ENCODE measurements around the gene CDC23.

DNA sequence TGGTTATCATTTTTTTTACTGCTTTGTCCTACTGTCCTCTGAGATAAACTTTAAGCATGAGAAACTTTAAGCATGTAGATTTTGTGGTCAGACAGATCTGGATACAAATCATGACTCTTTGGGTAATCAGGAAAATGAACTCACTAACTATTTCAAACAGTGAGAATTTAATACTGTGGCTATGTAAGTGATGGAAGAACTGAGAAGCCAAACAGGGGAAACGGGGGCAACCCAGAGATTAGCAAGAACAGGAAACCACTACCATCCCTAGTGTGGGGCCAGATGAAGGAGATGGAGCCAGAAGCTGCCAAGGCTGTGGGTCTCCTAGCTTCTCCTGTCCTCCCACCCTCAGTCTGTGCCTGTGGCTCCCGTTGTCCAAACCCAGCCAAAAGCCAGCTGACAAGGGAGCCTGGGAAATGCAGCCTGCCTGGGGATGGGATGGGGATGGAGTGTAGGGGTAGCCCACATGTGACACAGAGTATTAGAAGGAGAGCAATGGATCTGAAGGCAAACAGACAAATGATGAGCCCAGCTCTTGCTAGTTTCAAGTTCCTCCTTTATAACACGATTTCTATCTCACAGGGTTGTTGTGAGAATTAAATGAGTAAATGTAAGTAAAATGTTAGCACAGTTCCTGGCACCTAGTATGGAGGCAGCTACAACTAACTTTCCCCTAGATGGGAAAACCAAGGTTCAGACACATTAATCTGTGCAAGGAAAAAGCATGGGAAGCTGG is 27.7 kb upstream of the CDC23 start:
- TF ChIP-seq, protein P1, sequence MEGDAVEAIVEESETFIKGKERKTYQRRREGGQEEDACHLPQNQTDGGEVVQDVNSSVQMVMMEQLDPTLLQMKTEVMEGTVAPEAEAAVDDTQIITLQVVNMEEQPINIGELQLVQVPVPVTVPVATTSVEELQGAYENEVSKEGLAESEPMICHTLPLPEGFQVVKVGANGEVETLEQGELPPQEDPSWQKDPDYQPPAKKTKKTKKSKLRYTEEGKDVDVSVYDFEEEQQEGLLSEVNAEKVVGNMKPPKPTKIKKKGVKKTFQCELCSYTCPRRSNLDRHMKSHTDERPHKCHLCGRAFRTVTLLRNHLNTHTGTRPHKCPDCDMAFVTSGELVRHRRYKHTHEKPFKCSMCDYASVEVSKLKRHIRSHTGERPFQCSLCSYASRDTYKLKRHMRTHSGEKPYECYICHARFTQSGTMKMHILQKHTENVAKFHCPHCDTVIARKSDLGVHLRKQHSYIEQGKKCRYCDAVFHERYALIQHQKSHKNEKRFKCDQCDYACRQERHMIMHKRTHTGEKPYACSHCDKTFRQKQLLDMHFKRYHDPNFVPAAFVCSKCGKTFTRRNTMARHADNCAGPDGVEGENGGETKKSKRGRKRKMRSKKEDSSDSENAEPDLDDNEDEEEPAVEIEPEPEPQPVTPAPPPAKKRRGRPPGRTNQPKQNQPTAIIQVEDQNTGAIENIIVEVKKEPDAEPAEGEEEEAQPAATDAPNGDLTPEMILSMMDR (conservative IDR thresholded peaks at IDR 0.05 in 1 of 2, IDR thresholded peaks at IDR 0.05 in 1 of 2; ENCODE audit: extremely low read depth in 1 of 2, insufficient read depth in 1 of 2, low read depth in 1 of 2, low read length in 2 of 2): no peak
- TF ChIP-seq EZH2 (IDR thresholded peaks at IDR 0.05; ENCODE audit: borderline replicate concordance, low read length): no peak

Measured in mammary epithelial cell (primary cell).